GM18526 (cell line): ENCODE results near the gene COL23A1.

Experiments used
- POLR2A ChIP-seq: IDR thresholded peaks from 3 replicates; pipeline ENCODE4 v1.6.1; 2011; ENCODE audit not compliant: insufficient read length; ENCODE audit errors: extremely low read depth

Gene COL23A1

DNA sequence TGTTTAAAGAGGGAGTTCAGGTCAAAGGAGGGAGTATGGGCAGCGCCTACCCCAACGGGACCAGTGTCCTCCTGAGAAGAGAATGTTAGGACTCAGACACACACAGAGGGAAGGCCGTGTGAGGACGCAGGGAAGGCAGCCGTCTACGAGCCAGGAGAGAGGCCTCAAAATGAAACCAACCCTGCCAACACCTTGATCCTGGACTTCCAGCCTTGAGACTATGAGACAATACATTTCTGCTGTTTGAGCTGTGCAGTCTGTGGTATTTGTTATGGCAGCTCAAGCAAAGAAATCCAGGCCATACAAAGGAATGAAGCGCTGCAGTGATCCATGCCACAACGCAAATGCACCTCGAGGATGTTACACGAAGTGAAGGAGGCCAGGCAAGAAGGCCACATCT lies 97.9 kb downstream of the COL23A1 start:
- TF ChIP-seq POLR2A = no peak

DNA sequence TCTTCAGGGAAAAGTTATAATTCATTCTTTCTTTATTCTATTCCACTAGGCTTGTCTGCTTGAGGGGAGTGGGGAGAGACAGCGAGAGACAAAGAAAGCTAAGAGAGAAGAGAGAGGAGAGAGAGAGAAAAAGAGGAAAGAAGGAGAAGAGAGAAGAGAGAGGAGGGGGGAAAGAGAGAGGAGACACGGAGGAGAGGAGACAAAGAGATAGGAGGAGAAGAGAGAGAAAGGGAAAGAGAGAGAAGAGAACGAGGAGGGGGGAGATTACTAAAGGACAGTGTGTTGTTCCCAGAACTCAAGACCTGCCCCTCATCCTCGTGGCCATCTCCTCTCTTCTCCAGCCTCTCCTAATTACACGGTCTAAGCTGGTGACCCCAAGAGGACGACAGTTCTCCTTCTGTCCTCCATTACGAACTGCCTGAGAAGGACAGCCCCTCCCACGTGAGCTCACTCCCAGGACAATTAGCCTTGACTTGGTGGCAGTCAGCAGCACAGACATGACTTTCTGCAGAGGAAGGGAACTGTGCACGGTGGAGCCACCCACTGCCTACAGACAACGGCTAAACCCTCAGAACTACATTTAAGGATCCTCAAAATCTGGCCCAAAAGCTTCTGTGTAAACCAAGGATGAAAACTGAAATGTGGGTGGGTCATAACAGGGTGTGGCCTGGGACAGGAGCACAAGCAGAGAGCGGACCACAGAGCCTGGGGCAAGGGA lies 99.1 kb downstream of the COL23A1 start:
- no peak for TF ChIP-seq POLR2A

DNA sequence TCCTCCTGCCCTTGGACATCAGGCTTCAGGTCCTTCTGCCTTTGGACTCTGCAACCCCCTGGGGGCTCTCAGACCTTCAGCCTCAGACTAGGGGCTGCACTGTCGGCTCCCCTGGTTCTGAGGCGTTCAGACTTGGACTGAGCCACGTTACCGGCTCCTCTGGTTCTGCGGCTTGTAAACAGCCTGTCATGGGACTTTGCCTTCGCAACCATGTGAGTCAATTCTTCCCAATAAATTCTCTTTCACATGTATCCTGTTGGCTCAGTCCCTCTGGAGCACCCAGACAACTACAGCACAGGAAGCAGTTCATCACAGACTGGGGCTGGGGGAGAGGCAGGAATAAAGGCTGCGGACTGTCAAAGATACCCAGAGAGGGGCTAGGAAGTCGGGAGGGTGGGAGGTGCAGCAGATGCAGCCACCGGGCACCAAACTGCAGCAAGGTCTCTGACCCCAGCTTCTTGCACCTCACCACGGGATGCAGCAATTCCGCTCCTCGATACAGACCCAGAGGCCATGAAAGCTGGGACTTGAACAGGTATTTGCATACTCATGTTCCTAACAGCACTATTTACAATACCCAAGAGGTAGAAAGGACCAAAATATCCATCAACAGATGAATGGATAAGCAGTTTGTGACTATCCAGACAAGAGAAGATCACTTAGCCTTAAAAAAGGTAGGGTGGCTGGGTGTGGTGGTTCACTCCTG lies 100.8 kb downstream of the COL23A1 start:
- TF ChIP-seq POLR2A = no peak

DNA sequence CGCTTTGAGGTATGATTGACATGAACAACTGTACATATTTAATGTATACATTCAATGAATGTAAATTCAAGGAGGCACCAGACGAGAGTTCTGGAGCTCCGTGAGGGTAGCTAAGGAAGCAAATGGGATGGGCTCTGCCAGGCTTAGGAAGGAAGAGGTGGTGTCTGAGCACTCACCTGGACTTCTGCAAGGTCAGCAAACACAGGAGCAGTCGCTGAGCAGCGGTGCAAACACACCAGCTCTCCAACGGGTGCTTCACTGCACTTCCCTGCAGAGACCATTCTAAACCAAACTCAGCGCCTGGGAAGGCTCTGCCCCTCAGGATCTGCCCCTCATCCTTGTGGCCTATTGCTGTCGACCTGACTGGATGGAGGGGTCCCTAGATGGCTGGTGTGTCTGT lies 101.5 kb downstream of the COL23A1 start:
- TF ChIP-seq POLR2A = no peak

DNA sequence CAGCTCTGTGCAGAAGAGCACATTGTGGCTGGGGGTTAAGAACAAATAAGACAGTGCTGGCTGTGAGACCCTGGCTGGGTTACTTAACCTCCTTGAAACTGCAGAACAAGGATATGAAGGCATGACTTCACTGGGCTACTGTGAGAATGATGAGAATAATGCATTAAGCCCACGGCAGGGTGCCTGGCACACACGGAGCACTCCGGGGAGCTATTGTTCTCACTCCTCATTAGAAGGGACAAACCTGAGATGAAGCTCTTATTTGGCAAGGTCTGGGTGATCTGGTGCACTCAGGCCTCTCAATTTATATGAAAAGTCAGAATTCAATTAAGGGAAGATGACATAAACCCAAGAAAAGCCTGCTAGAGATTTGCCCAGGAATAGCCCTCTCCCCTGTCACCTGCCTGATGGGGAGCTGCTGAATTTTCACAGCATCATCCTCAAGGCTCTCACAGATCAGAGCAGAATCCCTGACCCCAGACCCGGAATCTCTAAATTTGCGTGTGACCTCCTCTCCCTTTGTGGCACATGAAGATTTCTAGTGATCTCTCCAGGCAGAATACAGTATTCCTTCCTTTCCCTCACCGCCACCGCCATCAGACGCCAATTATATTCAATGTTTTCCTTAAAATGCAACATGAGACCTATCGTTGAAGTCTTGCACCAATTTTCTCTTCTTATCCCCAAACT lies 102.1 kb downstream of the COL23A1 start:
- no peak for TF ChIP-seq POLR2A

DNA sequence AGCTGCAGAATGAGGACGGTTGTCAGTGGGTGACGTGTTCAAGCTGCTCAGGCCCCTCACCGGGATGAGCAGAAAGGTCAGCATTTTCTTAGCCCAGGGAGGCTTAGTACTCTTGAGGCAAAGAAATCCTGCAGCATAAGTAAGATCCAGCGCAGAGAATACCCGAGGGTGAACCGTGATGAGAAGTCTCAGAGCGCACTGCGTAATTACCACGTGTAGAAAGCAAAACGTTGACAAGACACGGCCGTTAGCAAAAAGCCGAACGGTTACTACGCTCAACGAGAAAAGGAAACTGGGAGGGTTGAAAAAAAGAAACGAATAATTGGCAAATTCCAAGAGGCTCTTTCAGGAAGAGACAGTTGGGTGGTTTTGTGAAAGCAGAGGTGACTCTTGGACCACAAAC lies 104.0 kb downstream of the COL23A1 start:
- no peak for TF ChIP-seq POLR2A

DNA sequence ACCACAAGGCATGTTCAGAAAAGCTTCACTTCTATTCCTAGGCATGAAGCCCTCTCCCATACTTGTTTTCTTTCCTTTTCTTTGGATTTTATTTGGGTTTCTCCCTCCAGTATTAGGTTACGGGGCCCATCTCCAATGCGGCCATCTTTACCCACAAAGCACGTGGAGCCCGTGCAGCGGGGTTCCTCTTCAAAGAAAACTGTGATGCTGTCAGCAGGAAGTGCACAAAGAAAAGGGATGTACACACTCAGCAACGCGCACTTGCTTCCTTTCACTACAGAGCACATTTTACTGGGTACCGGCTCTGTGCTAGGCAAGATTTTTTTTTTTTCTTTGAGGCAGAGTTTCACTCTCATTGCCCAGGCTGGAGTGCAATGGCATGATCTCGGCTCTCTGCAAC lies 106.6 kb downstream of the COL23A1 start:
- TF ChIP-seq POLR2A = no peak

DNA sequence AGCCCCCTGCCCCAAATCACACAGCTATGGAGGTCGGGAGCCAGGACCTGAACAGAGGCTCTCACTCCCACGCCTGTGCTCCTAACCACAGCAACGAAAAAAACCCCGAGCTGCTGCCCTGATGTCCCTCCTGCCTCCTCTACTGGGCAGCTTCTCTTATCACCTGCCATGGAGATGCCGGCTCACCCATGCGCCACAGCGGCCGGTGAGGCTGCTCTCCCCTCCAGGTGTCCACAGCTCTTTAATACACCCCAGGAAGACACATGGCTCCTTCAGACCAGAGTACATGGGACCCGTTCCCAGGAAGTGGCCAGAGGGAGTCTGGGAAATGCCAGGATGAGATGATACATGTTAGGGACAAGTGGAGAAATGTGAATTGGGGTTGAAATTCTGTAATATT lies 110.9 kb downstream of the COL23A1 start:
- no peak for TF ChIP-seq POLR2A

DNA sequence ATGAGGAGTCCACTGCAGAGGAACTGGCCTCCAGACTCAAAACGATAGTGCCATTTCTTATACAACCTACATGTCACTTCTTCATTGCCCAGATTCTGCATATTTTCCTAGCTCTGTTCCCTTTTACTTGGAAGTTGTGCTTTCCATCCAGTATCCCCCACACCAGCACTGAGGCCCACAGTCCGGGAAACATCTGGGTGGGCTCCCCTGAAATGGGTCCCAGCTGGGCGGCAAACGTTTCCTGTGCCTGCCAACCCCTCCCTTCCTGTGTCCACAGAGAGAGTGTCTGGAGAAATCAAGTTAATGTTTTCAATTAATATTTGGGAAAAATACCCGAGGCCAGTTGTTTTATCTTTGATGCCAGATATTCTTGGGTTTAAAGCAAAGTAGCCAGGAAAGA lies 111.8 kb downstream of the COL23A1 start:
- TF ChIP-seq POLR2A = no peak

DNA sequence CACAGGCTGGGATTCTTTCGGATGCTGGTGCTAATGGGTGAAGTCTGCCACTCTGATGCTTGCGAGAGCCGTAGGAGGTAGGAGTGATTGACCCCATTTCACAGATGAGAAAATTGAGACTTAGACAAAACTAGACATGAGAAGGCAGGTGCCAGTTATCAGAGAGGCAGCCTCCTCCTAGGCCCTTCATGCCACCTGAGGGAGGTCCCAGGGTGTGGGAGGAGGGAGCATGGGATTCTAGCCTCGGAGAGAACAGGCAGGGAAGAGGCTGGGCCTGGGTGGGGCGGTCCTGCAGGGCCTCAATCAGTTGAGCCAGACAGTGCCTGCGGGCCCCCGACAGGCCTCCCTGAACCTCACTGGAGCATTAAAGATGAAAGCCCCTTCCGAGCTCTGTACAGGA lies 112.4 kb downstream of the COL23A1 start:
- no peak for TF ChIP-seq POLR2A

DNA sequence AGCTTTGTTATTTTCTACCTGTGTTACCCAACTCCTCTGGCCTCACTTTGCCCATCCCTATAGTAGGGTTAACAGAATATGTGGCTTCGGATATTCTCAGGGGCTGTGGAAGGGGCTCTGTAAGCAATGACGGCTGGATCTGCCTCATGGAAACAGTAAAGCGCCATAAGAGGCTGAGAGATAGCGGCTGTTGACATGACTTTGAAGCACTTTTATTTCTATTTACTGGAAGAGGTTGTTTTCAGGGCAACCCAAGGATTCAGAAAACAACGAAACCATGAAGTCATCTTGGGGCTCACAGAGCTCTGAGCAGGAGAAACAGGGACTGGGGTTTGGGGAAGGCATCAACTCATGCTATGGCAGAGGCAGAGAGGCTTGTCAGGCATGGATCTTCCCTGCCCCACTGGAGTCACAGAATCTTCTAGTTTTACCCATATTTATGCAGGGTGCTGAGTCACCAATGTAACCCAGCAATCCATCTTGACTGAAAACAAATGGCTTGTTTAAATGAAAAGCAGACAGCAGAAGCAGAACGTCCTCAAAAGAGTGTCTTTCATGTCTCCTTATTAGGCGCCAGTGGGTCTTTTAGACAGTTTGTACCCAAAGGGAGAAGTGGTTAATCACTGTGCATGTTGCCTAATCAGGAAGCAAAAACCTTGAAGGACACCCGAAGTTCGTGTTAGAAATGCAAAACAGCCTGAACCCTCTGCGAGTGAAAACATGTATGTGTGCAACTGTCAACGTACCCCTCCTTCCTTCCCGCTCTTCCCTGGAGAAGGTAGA lies 113.0 kb downstream of the COL23A1 start:
- no peak for TF ChIP-seq POLR2A

DNA sequence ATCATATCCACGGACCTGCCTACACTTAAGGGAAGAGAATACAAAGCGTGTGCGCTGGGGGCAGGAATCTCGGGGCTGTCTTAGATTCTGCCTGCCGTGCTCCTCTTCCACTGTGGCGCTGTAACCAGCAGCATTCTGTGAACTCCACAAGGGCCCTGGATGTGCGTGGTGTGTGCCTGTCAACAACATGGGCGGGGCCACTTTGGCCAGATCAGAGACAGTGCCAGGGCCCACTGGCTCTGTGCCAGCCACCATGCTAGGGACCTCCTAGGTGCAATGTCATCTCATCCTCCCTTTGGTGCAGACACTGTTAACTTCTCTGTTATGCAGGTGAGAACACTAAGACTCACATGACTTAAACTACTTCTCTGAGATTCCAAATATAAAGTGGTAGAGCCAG lies 113.7 kb downstream of the COL23A1 start:
- TF ChIP-seq POLR2A = no peak

DNA sequence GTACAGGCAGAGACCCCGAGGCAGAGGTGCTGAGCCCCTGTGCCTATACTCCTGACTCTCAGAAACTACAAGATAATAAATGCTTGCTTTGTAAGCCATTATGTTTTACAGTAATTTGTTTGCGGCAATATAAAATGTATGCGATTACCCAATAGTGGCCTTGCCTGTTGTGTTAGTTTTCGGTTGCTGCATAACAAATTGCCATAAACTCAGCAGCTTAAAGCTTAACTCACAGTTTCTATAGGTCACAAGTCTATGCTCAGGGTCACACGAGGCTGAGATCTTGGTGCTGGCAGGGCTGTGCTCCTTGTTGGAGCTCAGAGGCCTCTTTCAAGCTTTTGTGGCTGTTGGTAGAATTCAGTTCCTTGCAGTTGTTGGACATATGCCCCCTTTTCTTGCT lies 114.8 kb downstream of the COL23A1 start:
- no peak for TF ChIP-seq POLR2A

DNA sequence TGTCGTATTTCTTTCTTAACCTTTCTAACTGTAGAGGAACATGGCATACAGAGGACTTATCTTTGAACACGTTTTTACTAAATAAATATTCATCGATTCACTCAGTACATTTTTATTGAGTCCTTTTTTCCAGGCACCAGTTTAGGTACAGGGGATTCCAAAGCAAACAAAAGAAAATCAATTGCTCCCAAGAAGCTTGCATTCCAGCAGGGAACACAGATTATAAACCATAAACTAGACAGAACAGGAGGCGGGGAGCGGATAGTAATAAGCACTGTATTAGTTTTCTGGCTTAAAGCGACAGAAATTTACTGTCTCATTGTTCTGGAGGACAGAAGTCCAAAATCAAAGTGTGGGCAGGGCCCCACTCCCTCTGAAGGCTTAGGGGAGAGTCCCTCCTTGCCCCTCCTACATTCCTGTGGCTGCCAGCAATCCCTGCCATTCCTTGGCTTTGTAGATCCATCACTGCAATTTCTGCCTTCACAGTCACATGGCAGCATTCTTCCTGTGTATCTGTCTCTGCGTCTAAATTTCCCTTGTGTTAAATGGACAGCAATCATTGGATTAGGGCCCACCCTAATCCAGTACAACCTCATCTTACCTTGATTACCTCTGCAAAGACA lies 115.5 kb downstream of the COL23A1 start:
- TF ChIP-seq POLR2A = no peak

DNA sequence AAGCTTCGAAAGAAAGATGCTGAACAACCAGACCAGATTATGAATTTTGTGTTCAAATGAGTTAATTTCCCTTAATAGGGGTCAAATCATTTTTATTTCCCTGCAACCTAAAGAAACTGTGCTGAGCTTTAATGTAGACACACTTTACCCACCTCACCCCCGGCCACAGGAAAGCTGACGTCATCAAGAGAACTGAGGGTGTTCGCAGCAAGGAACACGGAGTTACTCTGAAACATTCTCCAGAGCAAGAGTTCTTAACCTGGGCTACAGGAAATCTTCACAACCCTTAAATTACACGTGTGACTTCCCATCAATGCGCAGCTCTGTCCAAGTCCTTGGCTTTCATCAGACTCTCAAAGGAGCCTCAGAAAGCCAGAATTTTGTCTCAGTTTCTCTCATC lies 116.3 kb downstream of the COL23A1 start:
- no peak for TF ChIP-seq POLR2A
